Thyroid gland (tissue), 4 donors: ENCODE results near the gene CNTFR. TPM values are rescaled to one million over a fixed set of nuclear protein-coding genes. Genes with fewer than 3 reads are reported as not detected.

ENCODE experiments used
- DNase-seq, 2 donors: peaks; one replicate each; pipeline ENCODE4 v3.0.0-alpha.2; 2019
- H3K27ac ChIP-seq, 3 donors: fragments of 200-600 bp; sonication (generic); 1 replicate in 2 of 3; 2 replicates in 1 of 3; pipeline ENCODE4 v1.5.1; 2016 to 2019; ENCODE audit warnings: mild to moderate bottlenecking in 1 of 3, moderate library complexity in 1 of 3
- H3K27me3 ChIP-seq: fragments of 200-600 bp; sonication (generic); one replicate; pipeline ENCODE4 v1.5.1; 2019
- H3K36me3 ChIP-seq, 2 donors: fragments of 200-600 bp; sonication (generic); one replicate each; pipeline ENCODE4 v1.5.1; 2016 to 2019
- H3K4me1 ChIP-seq, 2 donors: fragments of 200-600 bp; sonication (generic); one replicate each; pipeline ENCODE4 v1.5.1; 2017 to 2019
- H3K4me3 ChIP-seq, 3 donors: fragments of 200-600 bp; sonication (generic); replicated peaks in 1 of 3; 1 replicate in 2 of 3; 2 replicates in 1 of 3; pipeline ENCODE4 v1.5.1; 2016; ENCODE audit warnings: mild to moderate bottlenecking in 1 of 3
- H3K9me3 ChIP-seq: fragments of 200-600 bp; sonication (generic); one replicate; pipeline ENCODE4 v1.5.1; 2017
- CTCF ChIP-seq, 6 experiments: fragments of 200-600 bp in 3 of 6; fragments of 450-650 bp in 3 of 6; sonication (generic) in 3 of 6; IDR thresholded peaks; one replicate each; pipeline ENCODE4 v1.5.1; 2016 to 2019; ENCODE audit warnings: antibody characterized with exemption in 6 of 6, mild to moderate bottlenecking in 2 of 6, inconsistent platforms in 1 of 6, moderate library complexity in 1 of 6
- POLR2A ChIP-seq, 2 donors: fragments of 450-650 bp; IDR thresholded peaks; one replicate each; pipeline ENCODE4 v1.6.1; 2017; ENCODE audit warnings: antibody characterized with exemption in 2 of 2, mild to moderate bottlenecking in 2 of 2, moderate library complexity in 1 of 2
- WGBS, 2 donors: methylation state at CpG; one replicate each; pipeline ENCODE4 v1.1.5; 2017; 5-methylcytosine and 5-hydroxymethylcytosine counted together
- intact Hi-C: fragments of 100-400 bp; cut with DNase I; formaldehyde crosslinking; loops from one replicate; pipeline ENCODE4 v1.15.1; 2023
- total RNA-seq, 4 donors: library from RNA; depleted of rRNA; stranded (reverse); fragments of >200 nt; gene quantifications; one replicate each; pipeline ENCODE4 v1.2.3, GENCODE V29; 2016

The CNTFR gene
- total RNA-seq, 4 donors from 2014 or later = 8.6 to 17.3 (median 14.1) TPM

- 86 to 89% methylated on average over 6 of the region's 6 CpGs for WGBS, 2 donors
These were observed 22.6 kb downstream of the CNTFR start for GRCh38 chr9:34566972-34567371.

GRCh38 chr9:34566322-34566721 lies 23.2 kb downstream of the CNTFR start:
- Histone ChIP-seq H3K27ac (no peak overlapping the region), H3K4me3 (no peak overlapping the region), H3K36me3 (no peaks in the 10 kb centered on the region), H3K9me3 (no peaks in the 10 kb centered on the region), H3K4me1 (peaks cover 0 to 4% of the 10 kb centered on the region in 2 donors), H3K27me3 (no peaks in the 10 kb centered on the region)
- intact Hi-C loops = no loop called here
- 72 to 77% methylated on average over 7 of the region's 8 CpGs for WGBS, 2 donors
- no peak for TF ChIP-seq CTCF (IDR thresholded peaks at IDR 0.05)
- no peak for TF ChIP-seq POLR2A (IDR thresholded peaks at IDR 0.05)
- DNase-seq = no peak

More at GRCh38 chr9:34566972-34567371, 22.6 kb downstream of the CNTFR start:
- Histone ChIP-seq H3K27me3 (no peaks in the 10 kb centered on the region), H3K4me3 (no peak overlapping the region), H3K4me1 (peaks cover 0 to 4% of the 10 kb centered on the region in 2 donors), H3K9me3 (no peaks in the 10 kb centered on the region), H3K36me3 (no peaks in the 10 kb centered on the region), H3K27ac (no peak overlapping the region)
- DNase-seq = no peak
- intact Hi-C loops = no loop called here
- TF ChIP-seq CTCF (IDR thresholded peaks at IDR 0.05) = no peak
- no peak for TF ChIP-seq POLR2A (IDR thresholded peaks at IDR 0.05)

- TF ChIP-seq POLR2A (IDR thresholded peaks at IDR 0.05) (no peak), CTCF (IDR thresholded peaks at IDR 0.05) (no peak)
- 65 to 71% methylated on average over 8 of the region's 8 CpGs for WGBS, 2 donors
- Histone ChIP-seq H3K27ac (no peak overlapping the region), H3K4me3 (no peak overlapping the region), H3K27me3 (no peaks in the 10 kb centered on the region), H3K4me1 (peaks cover 0 to under 1% of the 10 kb centered on the region in 2 donors), H3K36me3 (no peaks in the 10 kb centered on the region), H3K9me3 (no peaks in the 10 kb centered on the region)
- no peak for DNase-seq
- intact Hi-C loops = no loop called here
These were observed 23.7 kb downstream of the CNTFR start for GRCh38 chr9:34565856-34566255.

- no peak overlapping the region for H3K27ac ChIP-seq
- no peaks in the 10 kb centered on the region for H3K9me3 ChIP-seq
- H3K4me1 ChIP-seq = peaks cover 0 to 10% of the 10 kb centered on the region in 2 donors
- 84 to 90% methylated on average over 10 to 16 of the region's 16 CpGs for WGBS, 2 donors
- no peak for DNase-seq
- H3K4me3 ChIP-seq = no peak overlapping the region
- H3K27me3 ChIP-seq = no peaks in the 10 kb centered on the region
- intact Hi-C loops = no loop called here
- no peaks in the 10 kb centered on the region for H3K36me3 ChIP-seq
- TF ChIP-seq POLR2A (IDR thresholded peaks at IDR 0.05) (no peak), CTCF (IDR thresholded peaks at IDR 0.05) (no peak)
These were observed 24.9 kb downstream of the CNTFR start for GRCh38 chr9:34564617-34565016.

- 84 to 86% methylated on average over 5 of the region's 5 CpGs for WGBS, 2 donors
- Histone ChIP-seq H3K4me1 (peaks cover 0 to 10% of the 10 kb centered on the region in 2 donors), H3K4me3 (no peak overlapping the region), H3K27me3 (no peaks in the 10 kb centered on the region), H3K27ac (no peak overlapping the region), H3K9me3 (no peaks in the 10 kb centered on the region), H3K36me3 (no peaks in the 10 kb centered on the region)
- intact Hi-C loops = no loop called here
- TF ChIP-seq CTCF (IDR thresholded peaks at IDR 0.05) = no peak
- TF ChIP-seq POLR2A (IDR thresholded peaks at IDR 0.05) = no peak
- DNase-seq = no peak
These were observed 26.3 kb downstream of the CNTFR start for GRCh38 chr9:34563262-34563661.
